Astrocyte of the hippocampus (primary cell): ENCODE measurements around the gene HNRNPH1.

ENCODE experiments used
- DNase-seq: peaks from one replicate; pipeline ENCODE4 v3.0.0; 2011; ENCODE audit warnings: low read depth, low spot score

Gene HNRNPH1

DNA sequence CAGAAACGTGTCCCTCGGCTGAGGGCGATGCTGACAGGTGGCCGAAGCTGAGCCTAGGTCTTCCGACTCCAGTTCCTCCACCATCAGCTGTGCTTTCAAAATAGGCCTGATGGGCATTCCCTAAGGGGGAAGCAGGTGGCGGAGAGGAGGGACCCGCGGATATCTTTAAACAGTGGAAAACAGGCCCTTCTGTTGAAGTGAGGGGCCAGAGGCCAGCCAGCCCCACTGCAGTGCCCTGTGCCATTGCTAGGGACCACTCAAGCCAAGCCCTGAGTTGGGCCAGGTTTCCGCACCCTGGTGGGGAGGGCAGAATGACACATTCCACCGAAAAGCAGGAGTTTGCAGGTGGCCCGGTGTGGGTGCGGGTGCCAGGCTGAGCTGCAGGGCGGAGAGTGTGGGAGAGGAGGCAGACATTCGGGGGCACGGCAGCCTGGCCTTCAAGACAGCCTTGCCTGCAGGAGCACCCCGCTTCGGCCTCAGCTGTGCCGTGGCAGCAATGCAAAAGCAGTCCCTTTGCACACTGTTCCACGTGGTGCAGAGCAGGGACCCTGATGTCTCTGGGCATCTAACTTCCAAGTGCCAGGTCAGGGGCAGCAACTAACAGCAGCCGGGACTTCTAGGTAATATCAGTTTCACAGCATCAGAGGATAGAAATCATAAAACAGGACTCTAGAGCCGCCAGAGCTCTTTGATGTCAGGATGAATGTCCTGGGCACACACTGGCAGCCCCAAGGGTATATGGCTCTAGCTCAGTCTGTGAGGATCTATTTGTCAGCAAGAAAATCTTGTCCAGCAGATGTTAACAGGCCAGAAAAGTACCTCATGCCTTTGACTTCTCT lies 17.2 kb downstream of the HNRNPH1 start:
- no peak for DNase-seq

GRCh38 chr5:179605026-179605833 lies 18.2 kb downstream of the HNRNPH1 start:
- no peak for DNase-seq

DNA sequence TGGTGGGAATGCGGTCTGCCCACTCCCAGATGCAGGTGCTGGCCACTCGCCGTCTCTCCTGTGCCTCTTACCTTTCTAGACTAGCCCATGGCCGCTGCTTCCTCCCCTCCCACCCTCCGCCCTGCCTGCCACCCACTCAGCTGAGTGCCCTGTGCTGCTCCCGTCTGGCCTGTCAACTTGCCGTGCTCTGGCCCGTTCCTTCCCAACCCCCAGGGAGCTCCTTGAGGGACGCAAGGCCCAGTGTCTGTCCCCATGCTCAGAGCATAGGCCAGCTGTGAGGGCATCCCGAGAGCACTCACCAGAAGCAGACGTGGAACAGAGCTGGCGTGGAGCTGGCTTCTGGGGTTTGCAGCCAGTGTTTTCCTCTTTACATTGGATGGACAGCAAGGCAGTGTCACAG lies 20.2 kb downstream of the HNRNPH1 start:
- no peak for DNase-seq

- no peak for DNase-seq
Measured at GRCh38 chr5:179601871-179602625, 21.4 kb downstream of the HNRNPH1 start.

DNA sequence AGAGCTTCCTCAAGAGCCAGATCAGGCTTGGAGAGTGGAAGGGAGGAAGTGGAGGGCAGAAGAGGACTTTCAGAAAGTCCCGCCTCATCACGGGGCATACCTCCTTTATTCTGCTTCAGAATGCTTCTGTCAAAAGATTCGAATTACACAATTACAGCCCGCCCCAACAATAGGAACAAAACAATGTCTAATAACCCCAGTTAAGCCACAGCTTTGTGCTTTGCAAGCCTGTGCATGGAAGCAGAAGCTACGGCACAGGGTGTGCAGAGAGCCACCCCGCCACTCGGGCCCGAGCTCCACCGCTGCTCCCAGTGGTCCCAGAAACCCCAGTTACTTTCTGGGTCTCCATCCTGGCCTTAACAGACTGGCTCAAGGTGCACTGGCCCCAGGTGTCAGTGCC lies 23.5 kb downstream of the HNRNPH1 start:
- DNase-seq, result no peak

DNA sequence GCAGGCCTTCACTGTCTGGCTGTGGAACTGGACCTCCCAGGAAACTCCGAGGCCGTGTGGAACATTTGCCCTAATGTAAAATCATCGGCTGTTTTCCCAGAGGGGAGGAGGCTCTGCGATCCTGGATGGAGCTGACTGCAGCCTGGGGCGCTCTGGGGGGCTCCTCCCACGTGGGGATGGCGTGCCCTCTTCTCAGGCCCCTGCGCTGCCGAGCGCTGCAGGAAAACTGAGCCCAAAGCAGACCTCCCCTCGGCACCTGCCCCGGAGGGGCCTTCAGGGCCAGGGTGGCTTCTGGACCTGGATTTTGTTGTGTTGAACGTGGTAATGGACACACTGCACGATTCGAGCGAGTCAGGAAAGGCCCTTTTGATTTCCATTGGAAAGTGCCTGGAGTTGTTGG lies 23.9 kb downstream of the HNRNPH1 start:
- no peak for DNase-seq

- DNase-seq, result no peak
Measured at GRCh38 chr5:179599100-179599499, 24.4 kb downstream of the HNRNPH1 start.

DNA sequence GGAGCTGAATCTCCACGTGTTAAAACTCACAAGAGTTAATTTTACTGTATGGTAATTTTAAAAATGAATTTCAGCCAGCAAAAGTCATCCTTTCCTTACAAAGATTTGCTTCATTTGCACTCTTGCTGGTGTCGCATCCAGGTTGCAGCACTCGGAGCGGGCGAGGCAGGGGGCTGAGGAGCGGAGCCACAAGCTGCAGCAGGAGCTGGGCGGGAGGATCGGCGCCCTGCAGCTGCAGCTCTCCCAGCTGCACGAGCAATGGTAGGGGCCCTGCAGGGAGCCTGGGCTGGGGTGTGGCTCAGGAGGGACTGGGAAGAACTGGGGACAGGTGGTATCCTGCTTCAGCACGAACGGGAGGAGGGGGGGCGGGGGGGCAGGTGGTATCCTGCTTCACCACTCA lies 27.1 kb downstream of the HNRNPH1 start:
- DNase-seq, result no peak

DNA sequence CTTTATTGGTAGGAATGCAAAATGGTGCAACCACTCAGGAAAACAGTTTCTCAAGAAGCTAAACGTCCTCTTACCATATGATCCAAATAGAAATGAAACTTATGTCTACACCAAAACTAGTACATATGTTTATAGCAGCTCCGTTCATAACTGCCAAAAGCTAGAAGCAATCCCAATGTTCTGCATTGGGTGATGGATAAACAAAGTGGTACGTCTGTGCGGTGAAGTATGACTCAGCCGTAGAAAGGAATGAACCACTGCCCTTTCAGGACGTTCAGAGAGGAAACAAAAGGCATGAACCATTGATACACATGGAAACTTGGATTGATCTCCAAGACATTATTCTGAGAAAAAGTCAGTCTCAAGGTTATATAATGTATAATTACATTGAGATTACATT lies 27.6 kb downstream of the HNRNPH1 start:
- DNase-seq, result peak; percentile 64

DNA sequence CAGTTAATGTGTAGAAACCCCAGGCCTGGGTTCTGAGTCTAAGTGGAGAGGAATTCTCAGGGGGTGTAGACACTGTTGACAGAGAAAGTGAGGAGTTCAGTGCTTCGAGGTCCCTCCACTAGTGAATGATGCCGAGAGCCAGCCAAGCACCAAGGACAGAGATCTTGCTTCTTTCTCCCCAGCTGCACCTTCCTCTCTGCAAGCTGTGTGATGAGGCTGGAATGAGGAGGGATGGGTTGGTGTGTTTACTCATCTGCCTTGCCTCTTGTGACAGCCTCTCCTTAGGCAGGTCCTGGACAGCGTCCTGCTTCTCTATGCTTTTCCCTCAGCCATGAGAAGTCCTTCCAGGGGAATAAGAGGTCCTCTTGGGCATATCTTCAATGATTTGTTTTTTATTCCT lies 35.3 kb downstream of the HNRNPH1 start:
- no peak for DNase-seq

DNA sequence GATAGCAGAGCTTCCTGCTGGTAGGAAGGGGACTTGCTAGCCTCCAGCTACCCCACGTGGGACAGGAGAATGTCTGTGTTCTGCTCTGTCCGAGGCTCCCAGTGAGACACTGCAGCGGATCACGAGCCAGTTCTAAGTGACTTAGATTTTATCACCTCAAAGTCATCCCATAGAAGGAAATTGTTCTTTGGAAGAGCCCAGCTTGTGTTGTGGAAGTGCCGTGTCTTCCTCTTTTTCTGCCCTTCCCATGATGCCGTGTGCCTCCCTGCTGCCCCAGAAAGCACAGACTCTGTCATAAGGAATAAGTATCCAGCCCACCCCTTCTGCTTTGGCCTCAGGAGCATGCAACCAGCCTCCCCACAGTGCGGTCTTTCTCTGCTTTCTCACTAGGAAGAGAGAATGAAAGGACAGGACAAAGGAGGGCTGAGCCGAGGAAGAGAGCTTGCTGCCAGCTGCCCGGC lies 37.5 kb downstream of the HNRNPH1 start:
- DNase-seq, result no peak

DNA sequence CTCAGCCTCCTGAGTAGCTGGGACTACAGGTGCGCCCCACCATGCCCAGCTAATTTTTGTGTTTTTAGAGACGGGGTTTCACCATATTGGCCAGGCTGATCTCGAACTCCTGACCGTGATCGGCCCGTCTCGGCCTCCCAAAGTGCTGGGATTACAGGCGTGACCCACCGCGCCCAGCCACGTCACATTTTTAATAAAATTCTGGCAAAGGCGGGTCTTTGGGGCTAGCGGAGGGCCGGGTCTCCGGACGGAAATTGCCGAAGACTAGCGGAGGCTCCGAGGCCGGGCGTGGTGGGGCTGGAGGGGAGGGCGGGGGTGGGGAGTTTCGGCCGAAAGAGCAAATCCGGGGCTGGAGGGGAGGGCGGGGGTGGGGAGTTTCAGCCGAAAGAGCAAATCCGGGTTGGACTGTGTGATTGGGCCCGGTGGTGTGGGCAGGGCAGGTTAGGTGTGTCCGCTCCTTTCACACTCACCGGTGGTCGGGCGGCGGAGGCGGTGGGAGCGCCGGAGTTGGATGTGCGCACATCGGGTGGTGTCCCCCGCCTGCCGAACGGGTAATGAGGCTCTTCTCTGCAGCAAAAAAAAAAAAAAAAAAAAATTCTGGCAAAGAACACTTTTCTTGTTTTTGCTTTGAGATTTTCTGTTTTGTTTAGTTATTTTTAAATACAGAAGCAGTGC lies 46.0 kb downstream of the HNRNPH1 start:
- DNase-seq, result no peak

DNA sequence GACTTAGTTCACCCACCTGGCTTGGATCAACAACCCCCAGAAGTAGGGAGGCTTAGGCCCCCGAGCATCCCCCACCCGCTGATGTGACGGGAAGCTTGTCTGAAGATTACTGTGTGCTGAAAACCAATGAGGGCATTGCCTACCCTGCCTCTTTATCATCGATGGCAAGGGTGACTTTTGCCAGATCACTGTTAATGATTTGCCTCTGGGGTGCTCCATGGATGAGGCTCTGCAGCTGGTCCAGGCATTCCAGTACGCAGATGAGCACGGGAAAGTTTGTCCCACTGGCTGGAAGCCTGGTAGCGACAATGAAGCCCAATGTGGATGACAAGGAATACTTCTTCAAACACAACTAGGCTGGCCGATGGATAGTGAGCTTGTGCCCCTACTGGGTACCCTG lies 51.1 kb downstream of the HNRNPH1 start:
- no peak for DNase-seq

DNA sequence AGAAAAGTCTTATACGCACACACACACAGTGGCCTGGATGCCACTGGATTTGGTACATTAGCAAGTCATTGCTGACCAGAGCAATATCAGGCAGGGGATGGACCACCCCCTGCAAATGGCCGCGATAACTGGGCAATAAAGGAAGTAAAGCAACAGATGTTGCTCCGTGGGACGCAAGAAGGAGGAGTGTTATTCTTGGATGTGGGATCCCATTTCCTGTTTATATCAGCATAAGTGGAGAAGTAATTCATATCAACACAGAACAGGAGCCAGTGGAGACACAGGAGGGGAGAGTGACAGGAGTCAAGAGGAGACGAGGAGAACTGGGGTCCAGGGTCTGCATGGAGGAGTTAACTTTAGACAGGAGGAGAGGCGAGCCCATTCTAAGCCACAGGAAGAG lies 54.8 kb downstream of the HNRNPH1 start:
- DNase-seq, result no peak

GRCh38 chr5:179564526-179564925 lies 58.9 kb downstream of the HNRNPH1 start:
- no peak for DNase-seq
